ENCODE measurements around the gene STX3.
"Not testable (repeated sequence)": the region's sequence is repeated elsewhere in the genome, so short reads cannot be mapped to it uniquely, and the experiment has no call there.

The STX3 gene

DNA sequence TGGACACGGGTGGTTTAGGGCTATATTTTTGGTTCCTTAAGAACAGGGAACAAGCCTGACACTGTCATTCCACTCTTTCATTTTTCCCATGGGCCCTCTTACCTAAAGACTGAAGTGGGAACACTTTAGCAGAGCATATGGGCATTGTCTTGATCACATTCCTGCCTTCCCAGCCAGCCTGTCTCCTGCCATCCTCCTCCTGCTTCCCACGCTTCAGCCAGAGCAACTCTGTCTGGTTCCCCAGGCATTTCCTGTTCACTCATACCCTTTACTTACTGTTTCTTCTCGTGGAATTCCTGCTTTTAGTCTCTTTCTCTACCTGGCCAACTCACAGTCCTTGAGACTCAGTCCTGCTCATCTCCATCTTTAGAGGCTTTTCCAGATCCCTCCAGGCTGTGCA lies 32.6 kb downstream of the STX3 start:
- peak in 1 of 51 donors; percentile 24 for DNase-seq

DNA sequence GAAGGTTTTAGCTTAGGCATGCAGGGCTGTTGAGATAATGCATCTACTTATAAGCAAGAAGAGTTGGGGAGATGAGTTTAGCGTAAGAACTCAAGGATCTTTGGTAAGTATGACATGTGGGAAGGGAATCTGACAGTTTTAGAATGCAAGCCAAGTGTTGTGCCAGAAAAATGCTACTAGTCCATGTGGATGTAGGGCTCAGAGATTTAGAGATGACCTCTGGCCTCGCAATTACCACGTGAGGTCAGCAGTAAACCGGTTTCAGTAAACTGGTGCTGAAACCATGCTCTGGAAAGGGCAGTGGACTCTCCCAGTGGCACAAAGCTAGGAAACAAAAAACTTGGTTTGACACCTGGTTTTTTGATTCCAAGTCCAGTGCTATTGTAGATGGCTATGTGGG lies 36.5 kb downstream of the STX3 start:
- DNase-seq = no peak

DNA sequence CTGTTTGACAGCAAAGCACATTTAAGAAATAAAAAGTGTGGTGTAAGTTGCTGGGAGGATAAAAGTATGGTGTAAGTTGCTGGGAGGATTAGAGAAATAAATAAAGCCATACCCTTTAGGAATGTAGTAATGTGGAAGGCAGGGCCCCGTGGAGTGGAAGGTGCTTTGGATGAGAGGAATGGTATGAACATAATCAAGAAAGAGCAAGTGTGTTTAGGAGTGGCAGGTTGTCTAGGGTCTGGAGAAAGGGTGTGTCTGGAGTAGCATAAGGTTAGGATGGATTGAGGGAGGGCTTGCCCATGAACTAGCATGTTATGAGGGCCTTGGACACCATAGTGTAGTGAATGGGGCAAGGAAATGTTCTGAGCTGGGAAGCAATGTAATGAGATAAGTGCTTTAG lies 37.3 kb downstream of the STX3 start:
- no peak for DNase-seq

DNA sequence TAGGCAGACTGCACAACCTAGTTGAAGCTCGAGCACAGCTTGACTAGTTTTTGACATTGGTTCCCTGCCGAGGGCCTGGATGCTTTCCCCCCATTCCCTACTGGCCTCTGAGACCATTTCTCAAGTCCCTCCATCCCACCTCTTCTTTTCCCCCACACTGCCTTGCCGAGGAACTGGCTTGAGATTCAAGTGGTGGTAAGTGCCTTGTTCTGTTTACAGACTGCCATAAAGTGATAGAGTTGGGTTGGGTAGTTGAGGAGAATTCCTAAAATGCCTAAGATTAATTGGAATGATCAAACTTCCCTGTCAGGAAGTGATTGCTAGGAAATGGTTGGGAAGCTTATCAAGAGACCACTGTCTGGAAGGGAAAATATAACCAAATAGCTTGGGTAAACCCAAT lies 39.2 kb downstream of the STX3 start:
- DNase-seq = no peak

DNA sequence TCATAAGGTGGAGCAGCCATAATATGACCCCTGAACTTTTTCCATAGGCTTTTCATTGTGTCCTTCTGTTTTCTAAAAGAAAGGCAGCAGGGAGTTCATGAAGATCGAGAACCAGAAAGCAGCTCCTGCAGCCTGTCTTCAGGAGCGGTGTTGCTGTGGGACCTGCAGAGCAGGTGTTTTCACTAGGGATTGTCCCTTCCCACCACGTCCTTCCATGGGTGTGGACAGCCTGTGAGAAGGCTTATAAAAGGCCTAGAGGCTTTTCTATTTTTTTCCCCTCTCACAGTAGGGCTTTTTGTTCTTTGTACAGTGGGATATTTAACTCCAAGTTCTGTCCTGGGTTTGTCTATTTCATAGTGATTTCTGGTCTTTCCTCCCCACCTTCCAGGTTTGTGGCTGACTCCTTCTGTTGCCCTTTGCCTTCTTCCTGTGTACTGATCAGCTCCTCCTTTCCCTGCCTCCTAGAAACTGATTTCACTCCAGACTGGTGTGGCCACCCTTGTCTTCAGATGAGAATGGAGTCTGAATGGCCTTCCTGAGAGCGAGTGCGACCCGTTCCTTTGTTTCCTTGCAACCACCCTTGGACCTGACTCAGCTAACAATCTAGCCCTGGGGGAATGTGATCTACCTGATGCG lies 45.3 kb downstream of the STX3 start:
- no peak for DNase-seq

DNA sequence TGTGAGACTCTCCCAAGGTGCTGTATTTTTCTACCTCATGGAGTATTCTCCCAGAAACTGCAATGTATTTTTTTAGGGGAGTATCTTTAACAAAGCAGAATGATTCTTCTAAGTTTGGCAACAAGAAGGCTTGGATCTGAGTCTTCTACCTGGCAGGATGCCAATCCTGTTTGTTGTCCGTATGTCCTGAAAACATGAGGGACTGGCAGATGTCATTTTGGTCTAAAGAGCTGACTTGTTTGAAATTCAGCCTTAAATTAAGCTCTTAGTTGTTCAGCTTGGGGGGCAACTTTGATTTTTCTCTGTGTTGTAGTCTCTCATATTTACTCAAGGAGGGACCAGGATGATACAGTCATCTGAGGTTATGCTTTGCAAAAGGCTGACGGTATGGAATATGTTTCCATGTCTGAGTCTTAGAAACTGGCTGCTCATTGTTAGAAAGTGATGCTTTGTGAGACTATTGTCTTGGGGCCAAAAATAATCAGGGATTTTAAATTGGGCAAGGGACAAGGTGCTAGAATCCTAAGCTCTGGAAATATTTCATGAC lies 46.1 kb downstream of the STX3 start:
- DNase-seq = no peak

DNA sequence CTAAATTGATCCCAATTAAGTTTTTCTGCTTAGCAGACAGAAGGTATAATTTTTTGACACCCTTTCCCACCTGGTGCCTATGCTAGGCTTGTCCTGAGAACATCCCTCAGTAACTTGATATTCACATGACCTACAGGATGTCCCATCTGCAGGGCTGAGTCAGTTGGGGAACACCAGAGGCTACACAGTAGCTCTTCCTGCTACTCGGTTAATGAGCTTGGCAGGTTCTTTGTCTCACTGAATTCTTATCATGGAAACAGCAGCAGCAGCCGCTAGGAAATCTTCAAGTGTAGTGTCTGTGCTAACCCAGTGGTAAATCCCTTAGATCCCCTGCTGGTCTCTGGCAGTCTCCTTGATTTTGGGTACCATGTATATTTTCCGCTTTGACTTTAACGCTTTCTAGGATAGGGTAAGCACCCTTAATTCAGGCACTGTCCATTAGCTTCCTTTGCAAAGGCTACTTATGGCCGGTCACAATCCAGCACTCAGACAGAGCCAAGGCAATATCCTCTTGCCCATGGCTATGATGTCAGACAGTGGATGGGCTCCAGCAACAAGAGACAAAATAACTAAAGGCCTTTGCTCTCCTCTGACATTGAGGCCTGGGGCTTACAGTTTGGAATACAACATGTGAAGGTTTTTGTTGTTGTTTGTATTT lies 46.9 kb downstream of the STX3 start:
- peak in 21 of 51 donors; percentile 3 to 91 (median 26) for DNase-seq

DNA sequence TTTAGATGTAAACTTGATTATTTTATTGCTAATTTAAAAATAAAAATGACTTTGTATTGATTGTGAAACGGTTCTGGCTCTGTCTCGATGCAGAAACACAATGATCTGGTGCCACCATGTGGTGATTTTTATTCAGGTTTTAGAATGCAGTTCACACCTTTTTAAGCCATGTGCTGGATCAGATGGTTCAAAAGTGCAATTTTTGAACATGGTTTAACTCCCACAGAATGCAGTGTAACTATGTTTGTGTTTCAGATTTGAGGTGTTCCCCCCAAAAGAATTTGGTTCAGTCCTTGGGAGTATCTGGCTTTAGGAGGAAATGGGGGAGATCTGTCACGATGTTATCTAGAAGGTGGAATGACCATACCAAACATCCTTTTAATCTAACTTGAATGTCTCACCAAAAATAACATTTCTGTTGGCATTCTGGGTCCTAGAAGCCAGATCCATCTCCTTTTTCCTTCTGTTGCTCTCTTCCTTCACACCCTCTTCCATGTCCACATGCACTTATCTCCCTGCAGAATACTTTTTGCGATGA lies 47.5 kb downstream of the STX3 start:
- DNase-seq = peak in 14 of 51 donors; percentile 4 to 91 (median 39)

DNA sequence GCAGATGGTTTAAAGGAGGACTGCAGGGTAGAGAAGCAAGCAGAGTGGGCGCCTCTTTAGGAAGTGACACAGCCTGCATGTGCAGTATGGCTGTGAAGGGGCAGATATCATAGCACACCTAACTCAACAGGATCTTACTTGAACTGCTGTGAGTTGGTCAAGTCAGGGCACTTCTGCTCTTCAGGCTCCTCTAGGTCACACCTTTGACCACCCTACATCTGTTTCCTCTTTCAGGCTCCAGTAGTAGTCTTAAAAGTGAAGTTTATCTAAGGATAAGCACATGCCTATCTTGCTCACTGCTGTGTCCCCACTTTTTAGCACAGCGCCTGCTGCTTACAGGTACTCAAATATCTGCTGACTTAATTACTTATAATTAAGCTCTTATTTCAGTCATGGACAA lies 48.9 kb downstream of the STX3 start:
- DNase-seq = no peak

DNA sequence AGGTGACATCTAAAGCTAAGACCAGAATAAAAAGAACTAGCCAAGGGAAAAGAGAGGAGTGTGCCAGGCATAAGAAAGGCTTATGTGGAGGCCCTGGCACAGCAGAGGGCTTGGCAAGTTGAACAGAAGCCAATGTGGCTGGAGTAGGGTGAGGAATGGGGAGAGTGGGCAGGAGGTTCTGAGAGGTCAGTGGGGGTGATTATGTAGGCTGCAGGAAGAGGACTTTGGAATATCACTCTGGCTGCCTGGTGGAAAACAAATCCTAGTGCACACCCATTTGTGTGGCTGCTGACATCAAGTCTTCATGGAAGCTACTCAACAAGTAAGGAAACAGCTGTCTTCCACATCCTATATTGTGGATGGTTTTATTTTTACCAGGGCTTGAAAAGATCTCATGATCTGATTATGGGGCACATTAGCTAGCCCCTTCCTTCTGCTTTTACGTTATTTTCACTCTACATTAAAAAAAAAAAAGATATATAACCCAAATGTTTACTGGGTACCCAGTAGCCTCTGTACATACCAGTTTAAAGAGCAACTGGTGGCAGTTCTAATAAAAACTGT lies 52.0 kb downstream of the STX3 start:
- no peak for DNase-seq

DNA sequence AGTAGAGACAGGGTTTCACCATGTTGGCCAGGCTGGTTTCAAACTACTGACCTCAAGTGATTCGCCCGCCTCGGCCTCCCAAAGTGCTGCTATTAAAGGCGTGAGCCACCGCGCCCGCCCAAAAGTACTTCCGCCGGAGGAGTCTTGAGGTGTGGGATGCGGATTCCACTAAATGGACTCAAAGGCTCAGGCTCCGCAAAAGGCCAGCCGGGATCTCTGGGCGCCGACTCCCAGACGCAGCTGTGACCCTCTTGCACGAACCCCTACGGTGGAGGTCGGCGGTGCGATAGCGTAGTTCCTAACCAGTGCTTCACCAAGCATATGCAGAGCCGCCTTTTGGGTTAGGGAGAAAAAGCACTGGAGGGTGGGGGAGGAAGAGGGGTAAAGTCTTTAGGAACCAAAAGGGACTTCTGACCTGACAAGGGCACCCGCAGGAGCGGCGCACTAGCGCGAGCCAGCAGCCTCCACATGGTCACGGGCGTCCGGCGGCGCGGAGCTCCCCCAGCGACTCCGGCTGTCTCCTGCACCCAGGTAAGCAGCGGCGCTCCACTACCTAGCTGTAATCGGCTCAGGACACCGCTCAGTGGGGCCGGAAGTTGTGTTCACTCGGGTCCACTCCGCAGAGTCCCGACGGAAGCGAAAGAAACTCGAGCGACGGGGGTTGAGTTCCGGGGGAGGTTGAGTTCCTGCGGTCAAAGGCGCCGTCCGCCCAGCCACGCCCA lies 55.2 kb downstream of the STX3 start, which contains the start of gene MRPL16:
MRPL16 (minus strand) TSS at position 590 of the 722 bp plus-strand sequence; CDS start at position 470, 120 bp downstream.
- peak; percentile 33 to 90 (median 72) for DNase-seq

DNA sequence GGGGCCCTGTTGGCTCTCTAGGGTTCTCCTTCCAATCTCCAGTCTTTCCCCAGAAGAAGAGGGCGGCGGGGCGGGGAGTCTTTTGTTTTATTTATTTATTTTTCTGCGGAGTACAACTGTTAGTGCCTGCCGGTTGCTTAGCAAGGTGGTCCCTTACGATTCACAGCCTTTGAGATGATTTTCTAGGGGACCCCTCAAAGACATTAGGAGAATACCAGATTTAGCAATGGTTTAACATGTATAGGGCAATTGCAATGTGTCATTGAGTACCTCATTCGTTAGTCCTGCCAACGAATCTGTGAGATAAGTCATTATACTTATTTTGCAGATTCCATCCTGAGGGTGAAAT lies 55.7 kb downstream of the STX3 start:
- no peak for DNase-seq

DNA sequence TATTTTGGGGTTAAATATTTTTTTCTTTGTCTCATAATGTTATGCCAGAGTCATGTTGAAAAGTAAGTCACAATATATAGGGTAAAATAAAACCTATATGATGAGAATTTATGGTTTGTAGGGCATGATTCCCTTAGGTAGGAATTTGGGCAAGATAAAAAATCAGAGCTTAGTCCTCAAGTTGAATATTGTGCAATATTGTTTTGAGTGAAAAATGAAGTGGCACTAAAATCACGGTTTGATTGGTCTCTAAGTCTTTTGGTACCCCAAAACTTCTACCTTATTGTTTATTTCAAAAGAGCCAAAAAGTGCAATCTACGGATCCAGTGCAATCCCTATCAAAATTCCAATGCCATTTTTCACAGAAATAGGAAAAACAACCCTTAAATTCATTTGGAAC lies 57.0 kb downstream of the STX3 start:
- no peak for DNase-seq

DNA sequence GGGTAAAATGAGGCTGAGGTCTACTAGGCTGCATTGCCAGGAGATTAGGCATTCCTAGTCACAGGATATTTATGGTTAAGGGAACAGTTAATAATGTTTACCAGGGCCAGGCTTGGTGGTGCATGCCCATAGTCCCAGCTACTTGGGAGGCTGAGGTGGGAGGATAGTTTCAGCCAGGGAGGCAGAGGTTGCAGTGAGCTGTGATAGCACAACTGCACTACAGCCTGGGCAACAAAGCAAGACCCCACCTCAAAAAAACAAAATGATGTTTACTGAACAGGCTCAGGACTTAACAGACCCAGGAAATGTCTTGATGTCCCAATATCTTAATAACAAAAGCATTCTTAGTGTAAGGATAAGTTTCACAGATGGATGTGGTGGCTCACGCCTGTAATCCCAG lies 58.2 kb downstream of the STX3 start:
- no peak for DNase-seq

DNA sequence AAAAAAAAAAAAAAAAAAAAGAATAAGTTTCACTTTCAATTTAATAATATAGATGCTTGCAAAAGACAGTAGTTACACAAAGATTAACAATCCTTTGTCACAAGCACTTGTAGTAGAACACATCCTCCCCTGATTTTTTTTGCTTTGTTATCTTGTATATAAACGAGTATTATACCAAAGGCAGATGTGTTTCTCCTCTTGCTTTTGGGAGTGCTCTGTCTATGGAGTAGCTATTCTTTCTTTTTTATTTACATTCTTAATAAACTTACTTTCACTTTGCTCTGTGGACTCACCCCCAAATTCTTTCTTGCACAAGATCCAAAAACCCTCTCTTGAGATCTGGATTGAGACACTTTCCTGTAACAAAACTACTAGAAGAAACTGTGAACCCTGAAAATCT lies 58.8 kb downstream of the STX3 start:
- no peak for DNase-seq

DNA sequence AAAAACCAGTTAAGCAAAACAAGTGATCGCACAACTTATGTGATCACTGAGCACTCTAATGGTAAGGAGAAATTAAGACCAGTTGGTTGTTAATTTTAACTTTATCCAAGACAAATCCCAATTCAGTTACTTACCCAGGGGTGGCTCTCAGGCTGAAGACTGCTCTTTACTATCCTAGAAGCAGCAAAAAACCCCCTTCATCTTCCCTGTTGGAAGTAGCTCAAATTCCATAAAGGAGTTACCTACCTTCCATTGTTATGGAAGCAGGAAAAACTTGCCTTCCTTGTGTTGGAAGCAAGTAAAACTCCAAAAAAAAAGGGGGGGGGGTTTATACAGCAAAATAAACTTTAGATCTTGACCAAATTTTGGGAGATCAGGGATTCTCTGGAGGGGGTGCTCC lies 60.6 kb downstream of the STX3 start:
- DNase-seq = no peak

DNA sequence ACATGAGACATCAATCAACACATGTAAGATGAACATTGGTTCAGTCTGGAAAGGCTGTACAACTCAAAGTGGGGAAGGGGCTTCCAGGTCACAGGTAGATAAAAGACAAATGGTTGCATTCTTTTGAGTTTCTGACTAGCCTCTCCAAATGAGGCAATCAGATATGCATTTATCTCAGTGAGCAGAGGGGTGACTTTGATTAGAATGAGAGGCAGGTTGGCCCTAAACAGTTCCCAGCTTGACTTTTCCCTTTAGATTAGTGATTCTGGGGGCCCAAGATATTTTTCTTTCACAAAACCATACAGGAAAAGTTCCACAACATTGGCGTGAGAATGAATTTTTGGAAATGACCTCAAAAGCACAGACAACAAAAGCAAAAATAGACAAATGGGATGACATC lies 61.3 kb downstream of the STX3 start:
- DNase-seq = not testable (repeated sequence)

DNA sequence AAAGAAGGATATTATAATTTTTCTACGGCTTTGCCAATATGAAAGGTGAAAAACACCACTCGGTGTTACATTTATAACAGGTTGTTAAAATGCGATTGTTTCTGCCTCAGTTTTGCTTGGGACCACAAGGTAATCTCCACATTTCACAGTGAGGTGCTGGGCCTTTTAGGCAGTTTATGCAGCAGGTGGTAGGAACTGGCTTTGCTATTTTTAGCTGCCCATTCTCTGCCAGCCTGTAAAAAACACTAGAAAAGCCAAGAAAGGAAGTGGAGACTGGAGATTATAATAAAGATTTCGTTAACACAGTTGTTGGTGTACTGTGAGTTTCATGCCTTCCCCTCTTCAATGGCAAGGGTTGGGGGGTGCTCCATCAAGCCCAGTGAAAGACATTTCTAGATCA lies 63.4 kb downstream of the STX3 start:
- DNase-seq = no peak

DNA sequence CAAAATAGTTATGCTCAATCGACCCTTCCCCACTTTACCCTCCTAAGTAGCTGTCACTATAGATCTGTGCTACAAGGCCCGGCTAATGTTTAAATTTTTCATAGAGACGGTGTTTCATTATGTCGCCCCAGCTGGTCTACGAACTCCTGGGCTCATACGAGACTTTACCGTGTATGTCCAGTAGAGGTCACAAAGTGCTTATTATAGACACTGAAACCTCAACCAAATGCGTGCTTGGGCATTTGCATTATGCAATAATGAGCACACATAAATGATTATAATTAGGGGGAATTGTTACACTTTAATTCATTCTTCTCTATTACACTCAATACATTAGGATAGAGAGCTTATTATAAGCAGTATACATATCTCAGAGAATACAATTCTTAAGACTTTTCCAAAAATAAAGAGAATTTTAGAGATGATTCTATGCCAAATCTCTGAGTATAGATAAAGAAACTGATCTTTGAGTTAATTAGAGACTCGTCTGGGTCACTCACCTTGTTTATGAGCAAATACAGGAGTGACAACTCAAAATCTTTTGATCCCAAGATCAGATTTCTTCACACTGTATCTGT lies 67.9 kb downstream of the STX3 start:
- peak in 8 of 51 donors; percentile 1 to 36 (median 4) for DNase-seq

DNA sequence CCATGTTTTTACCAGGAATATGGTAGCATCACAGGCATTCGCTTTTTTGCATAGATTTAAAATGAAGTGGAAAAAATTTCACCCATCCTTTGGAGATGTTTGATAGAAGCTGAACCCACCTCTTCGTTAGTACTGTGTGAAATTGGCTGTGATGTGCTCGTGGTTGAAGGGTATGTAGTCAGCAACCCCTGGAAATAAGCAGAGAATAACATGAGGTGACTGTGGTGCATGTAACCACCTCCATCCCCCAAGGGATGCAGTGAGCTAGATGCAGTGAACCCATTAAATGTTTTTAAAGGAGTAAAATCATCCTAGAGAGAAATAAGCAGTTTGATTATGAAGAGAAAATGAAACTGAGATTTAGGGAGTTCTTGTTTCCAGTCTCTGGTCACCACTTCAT lies 74.2 kb downstream of the STX3 start:
- no peak for DNase-seq

DNA sequence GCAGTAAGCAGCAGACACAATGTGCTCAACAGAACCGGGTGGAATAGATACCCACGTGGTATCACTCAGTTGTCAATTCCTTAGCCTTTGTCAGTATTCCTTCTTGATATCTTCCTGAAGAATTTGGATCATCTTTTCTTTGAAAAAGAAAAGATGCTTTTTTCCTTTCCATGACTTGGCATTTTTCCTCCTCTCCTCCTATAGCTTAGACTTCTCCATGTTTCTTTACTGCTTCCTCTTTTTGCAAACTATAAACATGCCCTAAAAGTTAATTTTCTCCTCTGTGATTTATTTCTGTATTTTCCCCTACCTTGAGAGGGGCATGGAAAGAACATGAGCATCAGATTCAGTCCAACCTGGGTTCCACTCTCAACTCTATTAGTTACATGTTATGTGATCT lies 78.4 kb downstream of the STX3 start:
- no peak for DNase-seq

DNA sequence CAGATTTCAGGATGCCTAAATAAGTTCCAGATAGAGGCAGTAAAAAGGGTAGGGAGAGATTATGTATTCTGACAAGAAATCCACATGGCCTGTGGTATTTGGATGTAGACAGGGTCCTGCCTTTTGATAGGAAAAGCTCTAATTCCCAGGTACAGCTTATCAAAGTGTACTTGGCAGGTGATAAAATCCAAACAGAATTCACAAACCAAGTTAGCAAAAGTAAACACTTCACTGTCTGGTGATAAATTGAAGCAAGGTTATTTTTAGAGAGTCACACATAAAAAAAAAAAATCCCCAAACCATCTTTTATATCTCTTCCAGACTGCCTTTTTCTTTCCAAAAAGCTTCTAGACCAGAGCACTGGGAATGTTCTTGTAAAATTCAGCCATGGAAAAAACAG lies 84.4 kb downstream of the STX3 start:
- DNase-seq = no peak

All from hypothalamus (tissue), 51 donors.